Activated CD4-positive, alpha-beta memory T cell treated with anti-CD3 and anti-CD28 coated beads for 36 hours (primary cell): ENCODE results near the gene LRRC28. TPM values are rescaled to one million over a fixed set of nuclear protein-coding genes. Genes with fewer than 3 reads are reported as not detected.

Experiments used
- CTCF ChIA-PET: fragments of 350-600 bp; sonication (Branson Sonifier 250); formaldehyde crosslinking; loops from one replicate; lab custom pipeline; 2021; ENCODE audit warnings: antibody characterized with exemption, inconsistent platforms; lab: Charles Lee
- POLR2A ChIA-PET: fragments of 350-600 bp; sonication (Branson Sonifier 250); formaldehyde crosslinking; loops from one replicate; lab custom pipeline; 2021; ENCODE audit warnings: antibody characterized with exemption; lab: Charles Lee
- DNase-seq: peaks from one replicate; pipeline ENCODE4 v3.0.0-alpha.2; 2020
- H3K27ac Mint-ChIP-seq: one replicate; pipeline ENCODE4 v1.8.0; 2021; ENCODE audit warnings: mixed read lengths
- H3K27me3 Mint-ChIP-seq: one replicate; pipeline ENCODE4 v1.8.0; 2021; ENCODE audit warnings: mixed read lengths
- H3K36me3 Mint-ChIP-seq: one replicate; pipeline ENCODE4 v1.8.0; 2021; ENCODE audit warnings: mixed read lengths
- H3K4me1 Mint-ChIP-seq: one replicate; pipeline ENCODE4 v1.8.0; 2021; ENCODE audit warnings: low read depth, mixed read lengths
- H3K4me3 Mint-ChIP-seq: one replicate; pipeline ENCODE4 v1.8.0; 2021; ENCODE audit warnings: mild to moderate bottlenecking, mixed read lengths
- H3K9me3 Mint-ChIP-seq: one replicate; pipeline ENCODE4 v1.8.0; 2021; ENCODE audit warnings: mixed read lengths
- intact Hi-C: fragments of 100-400 bp; cut with micrococcal nuclease; formaldehyde crosslinking; loops from one replicate; pipeline ENCODE4 v1.15.1; 2023
- total RNA-seq, 2 experiments: library from RNA; stranded (reverse); gene quantifications; one replicate each; pipeline ENCODE4 v1.2.3, GENCODE V29; 2021

Gene LRRC28
- 10 to 100 TPM; 21.5 to 22.6 TPM for total RNA-seq

DNA sequence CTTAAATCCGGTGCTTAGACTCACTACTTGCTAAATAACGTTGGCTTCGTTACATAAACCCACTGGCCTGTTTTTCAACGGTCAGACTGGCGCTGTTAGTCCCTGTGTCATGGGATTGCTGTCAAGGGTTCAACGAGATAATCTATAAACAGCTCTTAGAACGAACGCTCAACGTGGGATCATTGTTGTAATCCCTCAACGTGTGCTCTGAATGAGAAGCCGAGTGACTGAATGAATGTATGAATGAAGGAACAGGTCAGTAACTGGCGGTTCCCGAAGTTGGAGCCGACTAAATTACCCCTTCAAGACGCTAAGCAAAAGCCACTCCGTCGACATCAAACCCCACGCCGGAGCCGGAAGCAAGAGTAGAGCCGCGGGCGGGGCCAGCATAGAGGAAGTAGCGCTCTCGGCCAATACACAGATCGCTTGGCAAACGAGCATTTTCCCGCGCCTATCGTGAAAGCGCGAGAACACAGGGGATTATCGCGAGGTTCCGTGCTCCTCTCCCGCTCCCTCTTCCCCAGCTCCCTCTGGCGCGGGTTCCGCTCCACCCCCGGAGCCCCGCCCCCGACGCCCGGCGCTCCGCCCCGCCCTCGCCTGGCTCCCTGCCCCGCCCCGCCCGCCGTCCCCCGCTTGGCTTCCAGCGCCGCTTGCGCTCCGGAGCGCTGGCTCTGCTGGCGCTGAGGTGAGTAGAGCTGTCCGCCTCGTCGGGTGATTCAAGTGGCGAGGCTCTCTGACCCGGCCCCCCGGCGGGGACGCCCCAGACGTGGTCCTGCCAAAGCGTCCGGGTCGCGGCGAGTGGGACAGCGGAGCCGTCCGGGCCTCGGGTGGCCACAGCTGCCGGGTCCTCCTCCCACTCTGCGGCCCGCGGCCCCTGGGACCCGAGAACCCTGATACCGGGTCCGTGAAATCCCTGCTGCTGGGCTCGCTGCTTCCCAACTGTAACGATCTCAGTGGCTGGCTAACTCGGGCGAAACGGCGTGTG is at the start of gene LRRC28:
LRRC28 (plus strand) TSS at position 625 of the 985 bp plus-strand sequence. CDS start 4,477 bp downstream, outside the sequence.
- POLR2A ChIA-PET = interaction anchor here (1.4 kb wide), 1 partner anchor 482 kb away, joined by 5 read pairs; the partner anchor contains the start of gene LYSMD4
- peak; percentile 99 for DNase-seq
- Mint-ChIP-seq H3K27me3 (no peaks in the 10 kb centered on the region), H3K4me1 (peaks cover 28% of the 10 kb centered on the region), H3K36me3 (peaks cover 6% of the 10 kb centered on the region), H3K4me3 (peak within 1 kb of the TSS; percentile 88), H3K27ac (peak within 1 kb of the TSS; percentile 84), H3K9me3 (no peaks in the 10 kb centered on the region)
- CTCF ChIA-PET = interaction anchor here (0.7 to 2.0 kb wide), 7 partner anchors 20 to 507 kb away, joined by 3 to 13 read pairs (median 5); partner anchors contain the start of gene SYNM
- intact Hi-C loops = loop anchor here (1.0 to 5.0 kb wide), 6 partner anchors 73 to 1346 kb away; partner anchors contain the start of genes LYSMD4 and SYNM

- ChIA-PET CTCF (interaction anchor here (1.3 kb wide), 1 partner anchor 11 kb away, joined by 4 read pairs; no protein-coding TSS in a partner anchor), POLR2A (no interaction called here)
- Mint-ChIP-seq H3K9me3 (no peaks in the 10 kb centered on the region), H3K36me3 (no peaks in the 10 kb centered on the region), H3K4me1 (no peaks in the 10 kb centered on the region), H3K4me3 (no peak overlapping the region), H3K27ac (no peak overlapping the region), H3K27me3 (peaks cover 3% of the 10 kb centered on the region)
- intact Hi-C loops = no loop called here
- no peak for DNase-seq
Measured at GRCh38 chr15:99202176-99202552, 49.1 kb upstream of the LRRC28 start.

DNA sequence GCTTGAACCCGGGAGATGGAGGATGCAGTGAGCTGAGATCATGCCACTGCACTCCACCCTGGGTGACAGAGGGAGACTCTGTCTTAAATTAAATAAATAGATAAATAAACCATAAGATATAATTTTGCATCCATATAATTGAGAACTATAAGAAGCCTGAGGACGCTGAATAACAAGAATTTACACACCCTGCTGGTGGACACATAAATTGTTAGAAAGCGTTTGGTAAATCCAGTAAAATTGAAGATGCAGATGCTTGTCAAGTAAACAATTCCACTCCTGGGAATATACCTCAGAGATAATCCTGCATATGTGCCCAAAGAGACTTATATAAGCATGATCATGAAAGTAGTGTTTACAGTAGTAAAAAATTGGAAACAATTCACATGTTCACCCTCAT is 43.6 kb upstream of the LRRC28 start:
- Mint-ChIP-seq H3K27ac (no peak overlapping the region), H3K36me3 (no peaks in the 10 kb centered on the region), H3K4me1 (no peaks in the 10 kb centered on the region), H3K9me3 (no peaks in the 10 kb centered on the region), H3K27me3 (peaks cover 3% of the 10 kb centered on the region), H3K4me3 (no peak overlapping the region)
- DNase-seq = no peak
- ChIA-PET CTCF (interaction anchor here (1.4 kb wide), 1 partner anchor 107 kb away, joined by 4 read pairs; no protein-coding TSS in a partner anchor), POLR2A (no interaction called here)
- intact Hi-C loops = no loop called here

DNA sequence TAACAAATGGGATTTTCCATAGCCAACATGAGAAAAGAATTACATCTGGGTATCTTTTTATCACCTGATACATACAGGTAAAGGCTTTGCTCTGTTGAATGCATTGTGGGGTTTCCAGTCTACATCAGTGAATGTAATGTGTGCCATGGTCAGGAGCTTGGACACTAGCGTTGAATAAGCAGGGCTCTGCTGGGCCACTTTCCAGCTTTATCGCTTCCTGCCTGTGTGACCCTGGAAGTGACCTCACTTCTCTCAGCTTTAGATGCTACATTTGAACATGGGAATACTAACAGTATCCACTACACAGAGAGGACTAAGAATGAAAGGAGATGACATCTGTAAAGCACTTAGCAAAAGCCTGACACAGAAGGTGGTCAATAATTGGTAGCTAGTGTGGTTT is 42.0 kb upstream of the LRRC28 start:
- Mint-ChIP-seq H3K27ac (no peak overlapping the region), H3K36me3 (no peaks in the 10 kb centered on the region)
- CTCF ChIA-PET = interaction anchor here (0.6 to 1.4 kb wide), 2 partner anchors 108 to 561 kb away, joined by 3 to 4 read pairs; no protein-coding TSS in a partner anchor

DNA sequence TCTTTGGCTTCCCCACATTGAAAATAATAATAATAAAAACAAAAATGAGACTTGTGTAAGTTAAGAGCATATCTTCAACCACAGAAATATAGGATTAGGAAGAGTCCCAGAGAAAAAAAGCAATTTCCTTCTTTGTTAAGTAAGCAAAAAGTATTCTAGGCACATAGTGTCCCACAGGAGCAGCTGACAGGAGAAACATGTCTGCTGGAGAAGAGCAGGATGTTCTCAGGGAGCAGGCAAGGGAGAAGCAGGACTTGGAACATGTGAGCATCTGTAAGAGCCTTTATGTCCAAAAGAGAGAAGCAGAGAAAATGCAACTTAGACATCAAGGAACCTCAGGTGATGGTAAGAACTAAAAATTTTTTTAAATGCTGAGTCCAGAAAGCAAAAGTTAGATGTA is 40.9 kb upstream of the LRRC28 start:
- Mint-ChIP-seq H3K9me3 (no peaks in the 10 kb centered on the region), H3K4me1 (no peaks in the 10 kb centered on the region), H3K4me3 (no peak overlapping the region), H3K27ac (no peak overlapping the region), H3K27me3 (peaks cover 3% of the 10 kb centered on the region), H3K36me3 (no peaks in the 10 kb centered on the region)
- CTCF ChIA-PET = interaction anchor here (0.7 to 1.4 kb wide), 2 partner anchors 109 to 545 kb away, joined by 3 to 4 read pairs; no protein-coding TSS in a partner anchor
- no peak for DNase-seq
- POLR2A ChIA-PET = no interaction called here
- intact Hi-C loops = no loop called here

More for the DNA sequence above, 42.0 kb upstream of the LRRC28 start:
- Mint-ChIP-seq H3K9me3 (no peaks in the 10 kb centered on the region), H3K4me1 (no peaks in the 10 kb centered on the region), H3K27me3 (peaks cover 3% of the 10 kb centered on the region), H3K4me3 (no peak overlapping the region)
- POLR2A ChIA-PET = interaction anchor here (0.6 kb wide), 1 partner anchor 59 kb away, joined by 4 read pairs; no protein-coding TSS in a partner anchor
- intact Hi-C loops = no loop called here
- DNase-seq = no peak

DNA sequence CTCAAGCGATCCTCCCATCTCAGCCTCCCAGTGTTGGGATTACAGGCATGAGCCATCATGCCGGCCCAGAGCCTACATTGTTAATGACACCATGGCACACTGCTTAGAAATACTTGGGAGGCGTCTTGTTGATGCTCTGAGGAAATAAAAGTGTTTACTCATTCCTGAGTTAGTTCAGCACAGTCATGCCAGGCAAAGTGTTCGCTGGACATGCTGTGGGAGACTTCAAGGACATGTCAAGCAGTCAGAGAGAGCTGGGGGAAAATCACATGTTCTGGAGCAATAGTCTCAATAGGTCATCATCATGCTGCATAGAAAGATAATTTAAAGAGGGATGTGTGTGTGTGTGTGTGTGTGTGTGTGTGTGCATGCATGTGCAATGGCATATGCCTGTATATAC is 39.4 kb upstream of the LRRC28 start:
- H3K36me3 Mint-ChIP-seq = no peaks in the 10 kb centered on the region
- H3K9me3 Mint-ChIP-seq = no peaks in the 10 kb centered on the region
- no peak for DNase-seq
- intact Hi-C loops = no loop called here
- H3K27ac Mint-ChIP-seq = no peak overlapping the region
- ChIA-PET POLR2A (no interaction called here), CTCF (interaction anchor here (1.5 to 4.2 kb wide), 2 partner anchors 107 to 110 kb away, joined by 4 to 35 read pairs; partner anchors contain the start of gene SYNM)
- H3K27me3 Mint-ChIP-seq = peaks cover 3% of the 10 kb centered on the region
- no peak overlapping the region for H3K4me3 Mint-ChIP-seq
- no peaks in the 10 kb centered on the region for H3K4me1 Mint-ChIP-seq

DNA sequence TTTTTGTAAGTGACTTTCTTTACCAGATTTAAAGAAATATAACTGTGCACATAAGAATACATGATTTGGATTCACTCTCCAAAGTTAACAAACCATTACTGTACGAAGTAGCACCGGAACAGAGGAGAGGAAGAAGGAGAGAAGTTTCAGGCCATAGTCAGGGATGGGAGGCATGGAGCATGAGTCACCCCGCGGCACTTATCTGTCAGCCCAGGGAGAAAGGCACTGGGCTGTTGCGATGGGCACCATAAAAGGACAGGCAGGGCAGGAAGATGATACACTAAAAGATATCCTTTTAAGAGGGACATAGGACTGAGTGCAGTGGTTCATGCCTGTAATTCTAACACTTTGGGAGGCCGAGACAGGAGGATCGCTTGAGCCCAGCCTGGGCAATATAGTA is 38.9 kb upstream of the LRRC28 start:
- no peak for DNase-seq
- Mint-ChIP-seq H3K27me3 (peaks cover 3% of the 10 kb centered on the region), H3K36me3 (no peaks in the 10 kb centered on the region), H3K27ac (no peak overlapping the region), H3K4me1 (no peaks in the 10 kb centered on the region), H3K9me3 (no peaks in the 10 kb centered on the region), H3K4me3 (no peak overlapping the region)
- POLR2A ChIA-PET = no interaction called here
- CTCF ChIA-PET = interaction anchor here (0.7 to 4.2 kb wide), 5 partner anchors 11 to 492 kb away, joined by 3 to 35 read pairs (median 6); partner anchors contain the start of gene SYNM
- intact Hi-C loops = no loop called here

- ChIA-PET CTCF (interaction anchor here (0.6 to 4.2 kb wide), 9 partner anchors 12 to 491 kb away, joined by 3 to 35 read pairs (median 4); partner anchors contain the start of gene SYNM), POLR2A (no interaction called here)
- Mint-ChIP-seq H3K27me3 (peaks cover 7% of the 10 kb centered on the region), H3K27ac (no peak overlapping the region), H3K4me3 (no peak overlapping the region), H3K36me3 (peaks cover 3% of the 10 kb centered on the region), H3K4me1 (no peaks in the 10 kb centered on the region), H3K9me3 (no peaks in the 10 kb centered on the region)
- peak; percentile 77 for DNase-seq
- intact Hi-C loops = loop anchor here (1.0 kb wide), 1 partner anchor 108 kb away; the partner anchor contains the start of gene SYNM
Measured at GRCh38 chr15:99213187-99213811, 38.0 kb upstream of the LRRC28 start.

DNA sequence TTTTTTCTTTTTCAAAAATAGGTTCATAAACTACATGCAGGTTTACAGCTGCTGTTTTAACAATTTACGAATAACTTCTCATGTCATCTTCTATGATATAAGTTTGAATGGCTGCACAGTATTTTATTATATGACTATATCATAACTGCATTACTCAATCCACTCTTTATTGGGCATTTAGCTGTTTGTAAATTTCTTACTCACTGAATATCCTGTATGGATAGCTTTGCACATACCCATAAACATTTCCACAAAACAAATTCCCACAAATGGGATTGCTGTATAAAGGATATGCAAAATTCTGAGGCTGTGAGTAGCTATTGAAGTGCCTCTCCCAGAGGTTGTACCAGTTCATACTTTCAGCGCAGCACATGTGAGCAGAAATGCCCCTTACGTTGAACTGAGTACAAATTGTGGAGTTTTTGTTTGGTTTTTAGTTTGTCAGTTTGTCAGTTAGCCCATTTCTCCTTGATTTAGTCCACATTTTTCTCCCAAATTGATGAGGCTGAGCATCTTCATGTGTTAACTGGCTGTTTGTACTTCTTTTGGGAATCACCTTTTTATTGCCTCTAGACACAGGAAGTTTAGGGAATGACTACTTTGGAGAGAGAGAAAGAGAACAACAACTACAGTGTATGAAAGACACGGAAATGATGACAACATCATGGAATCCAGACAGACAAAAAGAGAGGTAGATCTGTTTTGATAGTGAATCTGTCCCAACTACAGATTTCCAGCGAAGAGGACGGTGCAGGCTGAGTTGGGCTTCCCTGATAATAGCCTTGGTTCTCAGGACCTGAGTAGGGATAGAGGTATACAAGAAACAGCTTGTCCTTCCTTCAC is 26.7 kb upstream of the LRRC28 start:
- Mint-ChIP-seq H3K4me3 (no peak overlapping the region), H3K27me3 (no peaks in the 10 kb centered on the region), H3K4me1 (no peaks in the 10 kb centered on the region), H3K27ac (no peak overlapping the region), H3K36me3 (peaks cover 3% of the 10 kb centered on the region), H3K9me3 (no peaks in the 10 kb centered on the region)
- ChIA-PET POLR2A (no interaction called here), CTCF (interaction anchor here (0.6 to 2.2 kb wide), 2 partner anchors 11 to 73 kb away, joined by 4 to 6 read pairs; no protein-coding TSS in a partner anchor)
- intact Hi-C loops = no loop called here
- DNase-seq = no peak

DNA sequence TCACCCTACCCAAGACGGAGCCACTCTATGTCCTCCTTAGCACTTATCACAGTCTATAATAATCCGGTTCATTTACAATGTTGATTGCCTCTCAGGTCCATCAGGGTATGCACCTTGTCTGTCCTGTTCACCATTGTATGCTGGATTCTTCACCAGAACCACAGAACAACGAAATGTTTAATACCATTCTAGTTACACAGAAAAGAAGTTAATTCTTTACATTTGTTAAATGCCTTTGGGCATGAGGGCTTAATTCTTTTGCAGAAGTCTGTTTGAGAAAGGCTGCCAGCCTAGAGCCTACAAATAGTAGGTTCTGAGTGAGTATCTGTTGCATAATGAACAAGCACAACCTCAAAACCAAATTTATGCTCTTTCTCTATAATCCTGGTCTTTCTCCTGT is 24.5 kb upstream of the LRRC28 start:
- ChIA-PET CTCF (interaction anchor here (1.5 kb wide), 1 partner anchor 46 kb away, joined by 3 read pairs; no protein-coding TSS in a partner anchor), POLR2A (no interaction called here)
- Mint-ChIP-seq H3K9me3 (no peaks in the 10 kb centered on the region), H3K4me1 (no peaks in the 10 kb centered on the region), H3K27ac (no peak overlapping the region), H3K36me3 (no peaks in the 10 kb centered on the region), H3K4me3 (no peak overlapping the region), H3K27me3 (no peaks in the 10 kb centered on the region)
- intact Hi-C loops = no loop called here
- no peak for DNase-seq
